Measurements from ENCODE around the gene RXRA. TPM values are rescaled to one million over a fixed set of nuclear protein-coding genes. Genes with fewer than 3 reads are reported as not detected.

RXRA gene
- total and polyA plus RNA-seq, 10 of the 15 experiments (the other 5 are each of a cell fraction or from before 2014, with no cell fraction given) = 0.89 to 36.8 (median 11.1) TPM

- DNase-seq (ENCODE audit: low read depth, low spot score) (no peak), ATAC-seq (no peak), FAIRE-seq (no peak)
- H3K36me3 ChIP-seq (ENCODE audit: control insufficient read depth in 2 of 2, insufficient read depth in 2 of 2, low read length in 1 of 2) = peaks cover 2 to 8% of the 10 kb centered on the region in 2 experiments; a peak in 3 of 4 replicates
- no peak overlapping the region for H2AFZ ChIP-seq (ENCODE audit: control insufficient read depth, low read depth, low read length)
- H3K27me3 ChIP-seq (replicated peaks in 1 of 2; ENCODE audit: control insufficient read depth in 2 of 2, insufficient read depth in 2 of 2, low read length in 1 of 2) = no peaks in the 10 kb centered on the region
- no peaks in the 10 kb centered on the region for H4K20me1 ChIP-seq (ENCODE audit: control insufficient read depth, insufficient read depth)
- in situ Hi-C loops (cut with MboI) (no loop called here), intact Hi-C loops (cut with micrococcal nuclease; ENCODE audit: unreplicated experiment) (no loop called here)
- ChIA-PET RAD21 (ENCODE audit: unreplicated experiment) (no interaction called here), POLR2A (no interaction called here), SMC1A (ENCODE audit: uncharacterized antibody, unreplicated experiment) (no interaction called here), CTCF (no interaction called here)
- 91% methylated on average over 14 of the region's 15 CpGs for WGBS (ENCODE audit: insufficient coverage, insufficient replicate concordance, low lambda C conversion rate, missing lambda C conversion rate)
- no TSS peak for BruUV-seq (replicated peaks)
- H3K9ac ChIP-seq (ENCODE audit: control insufficient read depth, insufficient read depth, low read length) = no peak overlapping the region
- no peak for TF ChIP-seq ASH2L (IDR thresholded peaks at IDR 0.05; ENCODE audit: borderline replicate concordance, low read depth)
- no peak overlapping the region for H3K4me3 ChIP-seq
- H3K4me2 ChIP-seq (ENCODE audit: control insufficient read depth, insufficient read depth) = no peak overlapping the region
- H3K79me2 ChIP-seq (ENCODE audit: control insufficient read depth, insufficient read depth, low read length) = no peaks in the 10 kb centered on the region
- no peaks in the 10 kb centered on the region for H3K9me3 ChIP-seq (replicated peaks; ENCODE audit: control insufficient read depth, insufficient read depth, low read length)
- H3K4me1 ChIP-seq (ENCODE audit: control insufficient read depth, insufficient read depth, low read length) = peaks cover 8% of the 10 kb centered on the region
- H3K27ac ChIP-seq (ENCODE audit: control insufficient read depth, insufficient read depth) = no peak overlapping the region
Observed at GRCh38 chr9:134423749-134424148, 97.5 kb downstream of the RXRA start.

GRCh38 chr9:134424818-134425217 is 98.6 kb downstream of the RXRA start:
- no peaks in the 10 kb centered on the region for H3K79me2 ChIP-seq (ENCODE audit: control insufficient read depth, insufficient read depth, low read length)
- WGBS (ENCODE audit: insufficient coverage, insufficient replicate concordance, low lambda C conversion rate, missing lambda C conversion rate) = 95% methylated on average over 9 of the region's 9 CpGs
- ChIA-PET SMC1A (ENCODE audit: uncharacterized antibody, unreplicated experiment) (no interaction called here), CTCF (no interaction called here), POLR2A (no interaction called here), RAD21 (ENCODE audit: unreplicated experiment) (no interaction called here)
- TF ChIP-seq KLF5 (IDR thresholded peaks at IDR 0.05; ENCODE audit: partially characterized antibody) (no peak), CBX5 (IDR thresholded peaks at IDR 0.05; ENCODE audit: low read depth) (no peak)
- no peaks in the 10 kb centered on the region for H3K9me3 ChIP-seq (replicated peaks; ENCODE audit: control insufficient read depth, insufficient read depth, low read length)
- DNase-seq (ENCODE audit: low read depth, low spot score) (no peak), FAIRE-seq (no peak), ATAC-seq (no peak)
- peaks cover 2 to 9% of the 10 kb centered on the region in 2 experiments; a peak in 3 of 4 replicates for H3K36me3 ChIP-seq (ENCODE audit: control insufficient read depth in 2 of 2, insufficient read depth in 2 of 2, low read length in 1 of 2)
- H4K20me1 ChIP-seq (ENCODE audit: control insufficient read depth, insufficient read depth) = no peaks in the 10 kb centered on the region
- H3K27me3 ChIP-seq (replicated peaks in 1 of 2; ENCODE audit: control insufficient read depth in 2 of 2, insufficient read depth in 2 of 2, low read length in 1 of 2) = no peaks in the 10 kb centered on the region
- intact Hi-C loops (cut with micrococcal nuclease; ENCODE audit: unreplicated experiment) (no loop called here), in situ Hi-C loops (cut with MboI) (no loop called here)
- no peak overlapping the region for H3K27ac ChIP-seq (ENCODE audit: control insufficient read depth, insufficient read depth)
- no peak overlapping the region for H2AFZ ChIP-seq (ENCODE audit: control insufficient read depth, low read depth, low read length)
- BruUV-seq (replicated peaks) = no TSS peak
- H3K4me2 ChIP-seq (ENCODE audit: control insufficient read depth, insufficient read depth) = no peak overlapping the region
- peaks cover 8% of the 10 kb centered on the region for H3K4me1 ChIP-seq (ENCODE audit: control insufficient read depth, insufficient read depth, low read length)
- H3K9ac ChIP-seq (ENCODE audit: control insufficient read depth, insufficient read depth, low read length) = no peak overlapping the region
- no peak overlapping the region for H3K4me3 ChIP-seq

All from GM12878 (cell line).